NCI-H69 (cell line): Measurements from ENCODE around the gene MYO16.

ENCODE experiments used
- DNase-seq: peaks from one replicate; lab custom pipeline; 2025; lab: John Stamatoyannopoulos, UW

MYO16 gene

GRCh38 chr13:108663710-108664109 is 34.3 kb downstream of the MYO16 start:
- no peak for DNase-seq

DNA sequence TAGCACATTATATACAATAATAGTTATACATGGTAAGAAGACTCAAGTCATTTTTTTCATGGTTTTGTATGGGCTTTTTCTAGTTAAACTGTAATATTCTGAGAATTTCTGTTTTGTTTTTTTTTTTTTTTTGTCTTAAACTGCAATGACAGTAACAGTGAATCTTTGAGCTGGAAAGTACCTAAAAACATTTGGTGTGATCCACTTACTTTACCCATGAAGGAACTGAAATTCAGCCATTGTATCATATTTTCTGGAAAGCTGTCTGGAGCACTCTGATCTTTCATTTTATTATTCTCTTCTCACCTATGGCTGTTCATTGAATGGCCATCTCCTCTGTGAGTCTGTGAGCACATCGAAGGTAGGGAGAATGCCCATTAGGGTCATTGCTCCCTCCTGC is 37.8 kb downstream of the MYO16 start:
- no peak for DNase-seq

- no peak for DNase-seq
Observed at GRCh38 chr13:108669381-108669780, 40.0 kb downstream of the MYO16 start.

GRCh38 chr13:108674346-108674745 is 44.9 kb downstream of the MYO16 start:
- DNase-seq = no peak

GRCh38 chr13:108674771-108675170 is 45.4 kb downstream of the MYO16 start:
- DNase-seq = no peak

- no peak for DNase-seq
Observed at GRCh38 chr13:108676620-108677019, 47.2 kb downstream of the MYO16 start.

DNA sequence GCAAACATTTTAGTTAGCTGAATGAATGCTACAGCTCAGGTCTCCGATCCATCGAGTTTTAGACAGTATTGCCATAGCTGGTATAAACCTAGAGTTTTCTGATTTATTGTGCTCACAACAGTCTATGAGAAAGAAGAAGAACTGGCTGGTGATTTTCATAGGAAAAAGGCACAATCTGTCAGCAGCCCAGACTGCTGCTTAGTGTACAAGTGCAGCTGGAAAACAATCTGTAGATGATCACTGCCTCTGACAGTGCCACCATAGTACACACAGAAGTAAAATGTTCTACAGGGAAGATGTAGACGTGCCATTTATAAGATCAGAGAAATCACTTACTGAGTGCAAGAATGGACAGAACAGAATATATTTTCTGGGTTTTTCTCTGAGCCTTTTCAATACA is 48.4 kb downstream of the MYO16 start:
- DNase-seq = no peak

DNA sequence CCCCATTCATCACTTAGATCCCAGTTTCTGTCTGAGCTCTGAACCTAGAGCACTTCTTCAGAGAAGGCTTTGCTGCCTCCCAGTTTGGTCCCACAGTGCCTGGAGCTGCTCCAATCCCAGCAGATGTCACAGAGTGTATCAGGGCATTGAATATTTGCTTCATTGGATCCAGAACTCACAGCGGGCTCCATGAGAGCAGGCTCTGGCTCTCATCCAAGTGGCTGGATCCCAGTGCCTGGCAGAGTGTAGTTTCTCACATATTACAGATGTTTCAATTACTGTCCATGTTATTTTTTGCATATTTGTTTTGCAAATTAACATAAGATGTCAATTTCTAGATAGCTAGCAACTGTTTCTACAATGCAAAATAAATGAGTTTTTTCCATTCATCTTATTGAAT is 50.6 kb downstream of the MYO16 start:
- DNase-seq = no peak

DNA sequence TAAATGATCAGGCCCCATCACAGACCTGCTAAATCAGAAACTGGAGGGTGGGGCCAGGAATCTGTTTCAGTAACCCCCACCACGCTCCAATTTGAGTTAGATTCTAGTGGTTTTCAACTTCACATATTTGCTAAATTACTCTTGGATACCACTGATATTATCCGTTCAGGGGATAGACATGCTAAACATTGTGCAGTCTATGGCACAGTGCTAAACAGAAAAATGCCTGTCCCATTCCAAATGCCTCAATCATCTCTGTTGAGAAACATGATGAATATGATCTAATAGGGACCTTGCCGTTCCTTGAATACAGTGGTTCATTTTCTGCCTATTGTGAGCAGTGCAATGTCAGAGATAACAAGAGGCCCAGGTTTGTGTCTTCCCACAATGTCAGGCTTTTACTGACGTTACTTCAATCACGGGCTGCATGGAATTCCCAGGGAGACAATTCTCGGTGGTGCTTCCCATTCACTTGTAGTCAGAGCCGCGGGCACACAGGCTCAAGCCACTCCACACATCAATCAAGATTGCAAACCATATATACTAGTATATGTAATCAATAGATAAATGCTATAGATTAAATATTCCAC is 52.7 kb downstream of the MYO16 start:
- no peak for DNase-seq

- no peak for DNase-seq
Observed at GRCh38 chr13:108682714-108683113, 53.3 kb downstream of the MYO16 start.

GRCh38 chr13:108686027-108686426 is 56.6 kb downstream of the MYO16 start:
- no peak for DNase-seq

GRCh38 chr13:108690726-108691125 is 61.3 kb downstream of the MYO16 start:
- no peak for DNase-seq

GRCh38 chr13:108700422-108701170 is 71.2 kb downstream of the MYO16 start:
- no peak for DNase-seq

GRCh38 chr13:108702171-108702570 is 72.8 kb downstream of the MYO16 start:
- DNase-seq = no peak

- DNase-seq = no peak
Observed at GRCh38 chr13:108705031-108705430, 75.6 kb downstream of the MYO16 start.

DNA sequence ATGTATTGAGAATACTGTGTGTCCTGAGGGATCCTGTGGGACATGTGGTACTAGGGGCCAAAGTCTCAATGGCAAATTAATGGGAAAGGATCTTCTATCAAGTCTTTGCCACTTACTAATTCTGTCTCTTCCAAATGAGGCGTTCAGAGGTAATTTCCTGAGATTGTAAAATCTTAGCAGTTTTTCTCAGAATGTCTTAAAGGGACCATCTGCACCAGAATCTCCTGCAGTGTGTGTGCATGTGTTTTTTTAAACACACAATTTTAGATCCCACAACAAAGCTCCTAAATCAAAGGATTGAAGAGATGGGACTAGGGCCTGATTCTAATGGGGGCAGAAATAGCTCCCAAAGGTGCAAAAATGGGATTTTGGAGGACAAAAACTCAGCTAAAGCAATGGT is 78.2 kb downstream of the MYO16 start:
- no peak for DNase-seq

DNA sequence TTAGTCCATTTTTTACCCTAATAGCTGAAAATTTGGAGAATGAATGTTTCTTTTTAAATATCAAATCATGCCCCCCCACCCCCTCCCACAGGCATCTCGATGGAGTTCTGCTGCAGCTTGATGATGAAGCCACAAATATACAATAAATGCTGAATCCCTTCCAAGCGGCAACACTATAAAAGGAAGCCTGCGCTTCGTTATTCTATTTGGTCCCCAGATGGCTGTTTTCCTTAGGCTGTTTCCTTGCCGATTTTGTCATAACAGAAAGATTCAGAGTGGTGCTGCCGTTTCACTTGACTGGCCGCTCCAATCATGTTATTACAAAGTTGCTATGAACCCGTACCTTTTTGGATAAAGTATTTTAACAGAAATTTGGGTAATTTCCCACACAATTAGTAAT is 79.5 kb downstream of the MYO16 start:
- no peak for DNase-seq

- DNase-seq = no peak
Observed at GRCh38 chr13:108711386-108711785, 82.0 kb downstream of the MYO16 start.

DNA sequence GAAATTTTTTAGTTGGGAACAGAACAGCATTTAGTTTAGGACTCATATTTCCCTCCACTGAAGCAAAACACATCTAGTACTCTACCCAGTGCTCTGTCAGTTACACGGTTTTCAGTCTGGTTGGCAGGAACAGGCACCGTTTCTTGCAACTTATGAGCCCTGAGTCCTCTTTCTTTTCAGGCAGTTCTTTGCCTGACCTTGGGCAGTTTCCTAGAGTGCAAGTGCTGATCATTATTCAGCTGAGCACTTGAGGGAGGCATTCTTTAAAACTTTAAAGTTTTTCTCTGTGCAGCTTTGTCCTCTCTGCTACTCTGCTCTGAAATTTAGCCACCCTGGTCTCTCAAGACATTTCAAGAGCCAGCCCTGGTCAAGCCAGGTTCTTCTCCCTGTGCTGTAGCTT is 96.1 kb downstream of the MYO16 start:
- DNase-seq = no peak

GRCh38 chr13:108728370-108728769 is 99.0 kb downstream of the MYO16 start:
- DNase-seq = no peak

GRCh38 chr13:108733022-108733560 is 103.7 kb downstream of the MYO16 start:
- no peak for DNase-seq

- DNase-seq = no peak
Observed at GRCh38 chr13:108734676-108735075, 105.3 kb downstream of the MYO16 start.

GRCh38 chr13:108741930-108742329 is 112.5 kb downstream of the MYO16 start:
- DNase-seq = no peak
